Measurements from ENCODE around the gene GPC6.

Gene GPC6

GRCh38 chr13:94322925-94323763, 1096.5 kb downstream of the GPC6 start:
- TF ChIP-seq, protein P1, sequence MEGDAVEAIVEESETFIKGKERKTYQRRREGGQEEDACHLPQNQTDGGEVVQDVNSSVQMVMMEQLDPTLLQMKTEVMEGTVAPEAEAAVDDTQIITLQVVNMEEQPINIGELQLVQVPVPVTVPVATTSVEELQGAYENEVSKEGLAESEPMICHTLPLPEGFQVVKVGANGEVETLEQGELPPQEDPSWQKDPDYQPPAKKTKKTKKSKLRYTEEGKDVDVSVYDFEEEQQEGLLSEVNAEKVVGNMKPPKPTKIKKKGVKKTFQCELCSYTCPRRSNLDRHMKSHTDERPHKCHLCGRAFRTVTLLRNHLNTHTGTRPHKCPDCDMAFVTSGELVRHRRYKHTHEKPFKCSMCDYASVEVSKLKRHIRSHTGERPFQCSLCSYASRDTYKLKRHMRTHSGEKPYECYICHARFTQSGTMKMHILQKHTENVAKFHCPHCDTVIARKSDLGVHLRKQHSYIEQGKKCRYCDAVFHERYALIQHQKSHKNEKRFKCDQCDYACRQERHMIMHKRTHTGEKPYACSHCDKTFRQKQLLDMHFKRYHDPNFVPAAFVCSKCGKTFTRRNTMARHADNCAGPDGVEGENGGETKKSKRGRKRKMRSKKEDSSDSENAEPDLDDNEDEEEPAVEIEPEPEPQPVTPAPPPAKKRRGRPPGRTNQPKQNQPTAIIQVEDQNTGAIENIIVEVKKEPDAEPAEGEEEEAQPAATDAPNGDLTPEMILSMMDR (IDR thresholded peaks at IDR 0.05; ENCODE audit: low read depth, low read length, missing control alignments) = no peak
- DNase-seq (ENCODE audit: low read depth) = no peak
- H3K4me3 ChIP-seq (ENCODE audit: low read depth, low read length) = no peak overlapping the region

DNA sequence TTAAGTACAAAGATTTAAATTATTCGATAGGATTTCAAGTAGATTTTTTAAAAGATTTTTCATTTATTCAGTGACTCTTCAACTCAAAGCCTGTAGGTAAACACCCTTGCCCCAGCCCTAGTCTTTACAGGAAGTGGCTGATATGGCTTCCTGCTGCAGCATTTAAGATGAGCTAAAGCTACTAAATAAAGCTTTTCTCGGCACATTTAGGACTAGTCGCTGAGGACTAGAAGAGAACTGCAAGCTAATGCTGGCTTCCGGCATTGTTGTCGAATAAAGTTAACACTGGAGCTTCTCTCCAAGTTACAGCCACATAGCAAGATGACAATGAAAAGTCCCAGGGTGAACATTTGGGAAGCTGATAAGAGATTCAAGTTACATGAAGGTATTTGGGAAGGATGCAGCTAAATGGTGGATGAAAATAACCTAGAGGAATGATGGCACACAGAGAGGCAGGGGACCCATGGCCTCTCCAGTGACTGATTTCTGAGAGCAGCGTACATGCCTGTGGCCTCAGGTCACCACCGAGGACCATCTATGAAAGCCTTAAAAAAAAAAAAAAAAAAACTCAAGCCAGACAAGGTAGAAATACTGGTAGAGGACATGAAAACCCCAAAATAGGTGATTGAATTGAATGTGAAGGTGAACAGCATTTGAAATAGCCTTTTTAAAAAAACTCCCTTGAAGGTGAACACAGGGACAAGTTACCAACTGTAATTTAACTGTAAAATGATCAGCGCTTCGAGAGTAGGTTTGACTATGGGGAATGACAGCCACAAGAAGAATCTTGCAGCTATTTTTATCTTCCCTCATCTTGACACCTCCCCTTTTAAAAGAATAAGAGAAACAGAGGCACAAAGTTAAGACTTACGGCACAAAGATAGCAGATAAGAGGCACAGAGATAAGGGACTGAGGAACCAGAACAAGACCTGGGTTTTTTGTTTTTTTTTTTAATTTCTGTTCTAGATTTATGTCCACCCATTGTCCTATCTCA, 1097.5 kb downstream of the GPC6 start:
- no peak overlapping the region for H3K4me3 ChIP-seq (ENCODE audit: low read depth, low read length)
- DNase-seq (ENCODE audit: low read depth) = peak; percentile 43
- TF ChIP-seq, protein P1 (IDR thresholded peaks at IDR 0.05; ENCODE audit: low read depth, low read length, missing control alignments) = no peak

- TF ChIP-seq, protein P1 (IDR thresholded peaks at IDR 0.05; ENCODE audit: low read depth, low read length, missing control alignments) = no peak
- no peak for DNase-seq (ENCODE audit: low read depth)
- H3K4me3 ChIP-seq (ENCODE audit: low read depth, low read length) = no peak overlapping the region
Observed at GRCh38 chr13:94324767-94325540, 1098.3 kb downstream of the GPC6 start.

GRCh38 chr13:94325650-94326049, 1099.0 kb downstream of the GPC6 start:
- H3K4me3 ChIP-seq (ENCODE audit: low read depth, low read length) = no peak overlapping the region
- DNase-seq (ENCODE audit: low read depth) = no peak

GRCh38 chr13:94327318-94327717, 1100.7 kb downstream of the GPC6 start:
- DNase-seq (ENCODE audit: low read depth) = peak; percentile 82
- H3K4me3 ChIP-seq (ENCODE audit: low read depth, low read length) = 0 out of 2 replicates have a peak overlapping the region, but pooled peaks have one; percentile 2
- TF ChIP-seq, protein P1 (IDR thresholded peaks at IDR 0.05; ENCODE audit: low read depth, low read length, missing control alignments) = no peak

More at GRCh38 chr13:94325650-94326049, 1099.0 kb downstream of the GPC6 start:
- TF ChIP-seq, protein P1 (IDR thresholded peaks at IDR 0.05; ENCODE audit: low read depth, low read length, missing control alignments) = no peak

- TF ChIP-seq, protein P1 (IDR thresholded peaks at IDR 0.05; ENCODE audit: low read depth, low read length, missing control alignments) = no peak
- DNase-seq (ENCODE audit: low read depth) = no peak
- no peak overlapping the region for H3K4me3 ChIP-seq (ENCODE audit: low read depth, low read length)
Observed at GRCh38 chr13:94328381-94329041, 1101.9 kb downstream of the GPC6 start.

Measured in GM12864 (cell line).